ENCODE measurements around the gene PCP4L1. TPM values are rescaled to one million over a fixed set of nuclear protein-coding genes. Genes with fewer than 3 reads are reported as not detected.

The PCP4L1 gene
- total RNA-seq, 4 donors from 2014 or later: 0.42 to 1.2 TPM; not detected in 2

GRCh38 chr1:161304927-161305866 lies 46.7 kb downstream of the PCP4L1 start:
- Histone ChIP-seq H3K27me3 (no peaks in the 10 kb centered on the region), H3K36me3 (peaks cover 0 to 11% (median 0%) of the 10 kb centered on the region in 3 donors), H3K9me3 (no peaks in the 10 kb centered on the region), H3K4me3 (peak overlapping the region; percentile 37 to 77 (median 68)), H3K27ac (peak overlapping the region; percentile 26 to 98 (median 82)), H3K4me1 (peaks cover 0 to 45% (median 23%) of the 10 kb centered on the region in 4 donors)
- no peak for TF ChIP-seq EP300 (IDR thresholded peaks at IDR 0.05)
- TF ChIP-seq POLR2A (IDR thresholded peaks at IDR 0.05): no peak
- no peak for TF ChIP-seq CTCF (IDR thresholded peaks at IDR 0.05)
- WGBS, 2 donors: 11 to 15% methylated on average over 17 of the region's 17 CpGs
- DNase-seq (ENCODE audit: low spot score in 2 of 2): no peak

DNA sequence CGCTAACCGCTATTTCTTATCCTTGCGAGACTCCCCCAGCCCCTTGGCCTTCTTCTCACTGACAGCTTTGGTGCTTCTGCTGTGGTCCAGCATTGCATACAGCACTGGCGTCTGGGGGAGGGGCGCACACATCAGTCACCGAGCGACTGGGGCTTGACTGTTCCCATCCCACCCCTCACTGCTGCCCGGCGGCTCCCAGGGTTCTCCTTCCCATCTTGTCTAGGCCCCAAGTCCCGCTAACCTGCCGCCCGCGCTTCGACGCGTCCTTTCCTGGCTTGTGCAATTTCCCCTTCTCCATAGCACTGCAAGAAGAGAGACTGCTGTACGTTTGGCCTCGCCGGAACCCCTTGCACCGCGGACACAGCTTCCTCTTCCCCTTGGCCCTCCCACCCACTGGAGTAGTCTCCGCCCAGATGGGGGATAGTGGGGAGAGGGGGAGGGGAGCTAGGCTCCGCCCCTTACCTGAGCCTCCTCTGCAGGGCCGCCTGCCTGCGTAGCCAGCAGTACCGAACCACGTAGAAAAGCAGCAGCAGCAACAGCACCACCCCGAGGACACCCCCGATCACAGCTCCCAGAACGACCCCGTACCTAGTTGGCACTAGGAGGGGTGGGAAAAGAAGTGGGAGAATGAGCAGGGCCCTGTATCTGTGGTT lies 47.4 kb downstream of the PCP4L1 start:
- Histone ChIP-seq H3K4me3 (peak overlapping the region; percentile 37 to 77 (median 68)), H3K36me3 (peaks cover 0 to 8% (median 0%) of the 10 kb centered on the region in 3 donors), H3K4me1 (peaks cover 0 to 53% (median 23%) of the 10 kb centered on the region in 4 donors), H3K27ac (peak overlapping the region; percentile 26 to 98 (median 82)), H3K9me3 (no peaks in the 10 kb centered on the region), H3K27me3 (no peaks in the 10 kb centered on the region)
- TF ChIP-seq CTCF (IDR thresholded peaks at IDR 0.05) (peak in 4 of 5 experiments; percentile 14 to 17 (median 16)), EP300 (IDR thresholded peaks at IDR 0.05) (peak in 1 of 2 donors; percentile 64), POLR2A (IDR thresholded peaks at IDR 0.05) (peak in 1 of 2 donors; percentile 52)
- 4 to 9% methylated on average over 27 to 30 of the region's 31 CpGs for WGBS, 2 donors
- DNase-seq (ENCODE audit: low spot score in 2 of 2): peak; percentile 38 to 63

DNA sequence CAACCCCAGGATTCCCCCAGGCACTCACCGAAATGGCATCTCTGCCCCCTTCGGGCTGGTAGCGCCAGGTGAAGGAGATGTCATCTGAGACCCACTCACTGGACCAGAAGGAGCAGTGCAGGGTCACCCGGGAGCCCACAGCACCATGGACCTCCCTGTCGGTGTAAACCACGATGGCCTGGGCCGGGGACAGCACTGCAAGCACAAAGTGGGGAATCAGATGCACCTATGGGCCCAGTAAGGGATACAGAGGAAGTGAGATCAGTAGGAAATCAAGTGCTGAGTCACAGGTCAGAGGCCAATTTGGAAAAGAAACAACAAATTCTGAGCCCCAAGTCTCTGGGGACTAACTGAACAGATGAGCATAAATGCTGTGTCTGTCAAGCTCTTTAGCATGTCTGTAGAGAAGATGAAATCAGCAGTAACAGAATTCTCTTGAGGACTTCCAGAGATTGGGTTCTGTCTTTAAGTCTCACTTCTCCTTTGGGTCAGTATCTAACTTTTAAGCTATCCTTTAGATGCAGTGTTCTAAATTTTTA lies 48.8 kb downstream of the PCP4L1 start:
- 29 to 45% methylated on average over 7 of the region's 7 CpGs for WGBS, 2 donors
- Histone ChIP-seq H3K4me1 (peaks cover 0 to 60% (median 23%) of the 10 kb centered on the region in 4 donors), H3K36me3 (peaks cover 0 to 8% (median 0%) of the 10 kb centered on the region in 3 donors), H3K9me3 (no peaks in the 10 kb centered on the region), H3K27me3 (no peaks in the 10 kb centered on the region), H3K27ac (peak overlapping the region; percentile 62 to 98 (median 82)), H3K4me3 (peak overlapping the region; percentile 10 to 70 (median 26))
- no peak for DNase-seq (ENCODE audit: low spot score in 2 of 2)
- TF ChIP-seq EP300 (IDR thresholded peaks at IDR 0.05): no peak
- no peak for TF ChIP-seq POLR2A (IDR thresholded peaks at IDR 0.05)
- no peak for TF ChIP-seq CTCF (IDR thresholded peaks at IDR 0.05)

DNA sequence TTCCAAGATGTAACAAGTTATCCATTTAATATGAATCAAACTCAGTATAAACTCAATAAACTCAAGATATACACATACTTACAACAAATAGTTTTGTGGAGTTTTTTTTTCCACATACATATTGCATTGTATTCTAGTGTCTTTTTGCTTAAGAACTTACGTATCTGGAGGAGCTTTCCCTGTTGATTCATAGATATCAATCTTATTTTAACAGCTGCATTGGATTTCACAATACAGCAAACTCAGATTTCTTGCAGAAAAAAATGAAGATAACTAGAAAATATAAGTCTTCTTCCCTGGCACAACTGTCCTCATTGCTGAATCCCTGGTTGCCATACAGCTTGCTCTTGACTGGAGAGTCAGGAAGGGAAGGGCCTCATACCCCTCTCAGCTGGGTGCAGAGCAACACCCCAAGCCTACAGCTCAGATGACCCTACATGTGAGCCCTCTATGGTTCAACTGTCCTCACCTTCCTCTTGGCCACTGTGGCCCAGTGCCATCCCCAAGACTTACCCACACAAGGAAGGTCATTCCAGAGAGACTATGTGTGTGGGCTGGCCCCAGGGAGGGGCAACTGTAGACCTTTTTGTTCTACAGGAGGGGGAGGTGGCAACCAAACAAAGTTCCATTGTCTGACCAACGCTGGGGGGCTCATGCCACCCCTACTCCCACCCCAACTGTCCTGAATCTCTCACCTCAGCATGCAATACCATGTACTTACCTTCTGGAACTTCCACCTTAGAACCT lies 49.5 kb downstream of the PCP4L1 start:
- H3K36me3 ChIP-seq: peaks cover 0 to 5% (median 0%) of the 10 kb centered on the region in 3 donors
- H3K4me1 ChIP-seq: peaks cover 0 to 68% (median 23%) of the 10 kb centered on the region in 4 donors
- H3K4me3 ChIP-seq: peak overlapping the region; percentile 28 to 70 (median 34)
- no peaks in the 10 kb centered on the region for H3K9me3 ChIP-seq
- WGBS, 2 donors: 33 to 35% methylated on average over 2 of the region's 2 CpGs
- H3K27ac ChIP-seq: peak overlapping the region; percentile 18 to 98 (median 82)
- TF ChIP-seq CTCF (IDR thresholded peaks at IDR 0.05): no peak
- TF ChIP-seq EP300 (IDR thresholded peaks at IDR 0.05): peak in 1 of 2 donors; percentile 51
- no peak for DNase-seq (ENCODE audit: low spot score in 2 of 2)
- H3K27me3 ChIP-seq: no peaks in the 10 kb centered on the region

Data from tibial nerve (tissue), 4 donors.